ENCODE data around the gene GBE1.

The GBE1 gene

DNA sequence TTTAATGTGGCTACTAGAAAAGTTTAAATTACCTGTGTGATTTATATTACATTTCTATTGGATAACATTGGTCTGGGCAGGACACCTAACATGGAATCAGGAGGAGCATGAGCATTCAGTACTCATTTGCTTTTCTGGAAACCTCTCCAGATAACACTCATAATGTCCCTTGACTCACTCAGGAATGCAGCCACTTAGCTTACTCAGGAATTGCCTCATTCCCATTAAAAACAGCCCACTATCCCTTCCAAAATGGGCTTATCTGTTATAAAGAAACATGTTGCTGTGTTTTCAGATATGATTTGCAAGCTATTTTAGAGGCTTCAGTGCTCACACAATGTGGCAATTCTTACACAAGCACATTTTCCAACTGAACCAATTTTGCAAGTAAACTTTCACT is 17.1 kb downstream of the GBE1 start (continued):
- TF ChIP-seq SETDB1 (IDR thresholded peaks at IDR 0.05; ENCODE audit: insufficient read length, low read length) (peak; percentile 22), GLIS2 (tag by site-specific recombination; IDR thresholded peaks at IDR 0.05) (no peak), ZNF48 (tag by site-specific recombination; IDR thresholded peaks at IDR 0.05) (no peak), ZNF624 (tag by site-specific recombination; IDR thresholded peaks at IDR 0.05) (no peak), MZF1 (tag by site-specific recombination; IDR thresholded peaks at IDR 0.05; ENCODE audit: borderline replicate concordance) (no peak), ZNF394 (tag by site-specific recombination; IDR thresholded peaks at IDR 0.05; ENCODE audit: borderline replicate concordance) (no peak), SCRT2 (tag by site-specific recombination; IDR thresholded peaks at IDR 0.05) (peak; percentile 34; the same call in 1 of the 2 replicates), SP7 (tag by site-specific recombination; IDR thresholded peaks at IDR 0.05) (peak; percentile 21; the same call in 1 of the 2 replicates), ZNF521 (tag by site-specific recombination; IDR thresholded peaks at IDR 0.05) (no peak), ZNF560 (tag by site-specific recombination; IDR thresholded peaks at IDR 0.05; ENCODE audit: borderline replicate concordance) (no peak)
- TF ChIP-seq, protein P1, sequence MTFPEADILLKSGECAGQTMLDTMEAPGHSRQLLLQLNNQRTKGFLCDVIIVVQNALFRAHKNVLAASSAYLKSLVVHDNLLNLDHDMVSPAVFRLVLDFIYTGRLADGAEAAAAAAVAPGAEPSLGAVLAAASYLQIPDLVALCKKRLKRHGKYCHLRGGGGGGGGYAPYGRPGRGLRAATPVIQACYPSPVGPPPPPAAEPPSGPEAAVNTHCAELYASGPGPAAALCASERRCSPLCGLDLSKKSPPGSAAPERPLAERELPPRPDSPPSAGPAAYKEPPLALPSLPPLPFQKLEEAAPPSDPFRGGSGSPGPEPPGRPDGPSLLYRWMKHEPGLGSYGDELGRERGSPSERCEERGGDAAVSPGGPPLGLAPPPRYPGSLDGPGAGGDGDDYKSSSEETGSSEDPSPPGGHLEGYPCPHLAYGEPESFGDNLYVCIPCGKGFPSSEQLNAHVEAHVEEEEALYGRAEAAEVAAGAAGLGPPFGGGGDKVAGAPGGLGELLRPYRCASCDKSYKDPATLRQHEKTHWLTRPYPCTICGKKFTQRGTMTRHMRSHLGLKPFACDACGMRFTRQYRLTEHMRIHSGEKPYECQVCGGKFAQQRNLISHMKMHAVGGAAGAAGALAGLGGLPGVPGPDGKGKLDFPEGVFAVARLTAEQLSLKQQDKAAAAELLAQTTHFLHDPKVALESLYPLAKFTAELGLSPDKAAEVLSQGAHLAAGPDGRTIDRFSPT (tag by site-specific recombination; IDR thresholded peaks at IDR 0.05) = 0 out of 2 replicates have a peak, but pooled peaks have one; percentile 28
- TF ChIP-seq, protein P2, sequence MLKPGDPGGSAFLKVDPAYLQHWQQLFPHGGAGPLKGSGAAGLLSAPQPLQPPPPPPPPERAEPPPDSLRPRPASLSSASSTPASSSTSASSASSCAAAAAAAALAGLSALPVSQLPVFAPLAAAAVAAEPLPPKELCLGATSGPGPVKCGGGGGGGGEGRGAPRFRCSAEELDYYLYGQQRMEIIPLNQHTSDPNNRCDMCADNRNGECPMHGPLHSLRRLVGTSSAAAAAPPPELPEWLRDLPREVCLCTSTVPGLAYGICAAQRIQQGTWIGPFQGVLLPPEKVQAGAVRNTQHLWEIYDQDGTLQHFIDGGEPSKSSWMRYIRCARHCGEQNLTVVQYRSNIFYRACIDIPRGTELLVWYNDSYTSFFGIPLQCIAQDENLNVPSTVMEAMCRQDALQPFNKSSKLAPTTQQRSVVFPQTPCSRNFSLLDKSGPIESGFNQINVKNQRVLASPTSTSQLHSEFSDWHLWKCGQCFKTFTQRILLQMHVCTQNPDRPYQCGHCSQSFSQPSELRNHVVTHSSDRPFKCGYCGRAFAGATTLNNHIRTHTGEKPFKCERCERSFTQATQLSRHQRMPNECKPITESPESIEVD (tag by site-specific recombination; IDR thresholded peaks at IDR 0.05) = peak; percentile 9; the same call in 1 of the 2 replicates
- TF ChIP-seq, protein P3, sequence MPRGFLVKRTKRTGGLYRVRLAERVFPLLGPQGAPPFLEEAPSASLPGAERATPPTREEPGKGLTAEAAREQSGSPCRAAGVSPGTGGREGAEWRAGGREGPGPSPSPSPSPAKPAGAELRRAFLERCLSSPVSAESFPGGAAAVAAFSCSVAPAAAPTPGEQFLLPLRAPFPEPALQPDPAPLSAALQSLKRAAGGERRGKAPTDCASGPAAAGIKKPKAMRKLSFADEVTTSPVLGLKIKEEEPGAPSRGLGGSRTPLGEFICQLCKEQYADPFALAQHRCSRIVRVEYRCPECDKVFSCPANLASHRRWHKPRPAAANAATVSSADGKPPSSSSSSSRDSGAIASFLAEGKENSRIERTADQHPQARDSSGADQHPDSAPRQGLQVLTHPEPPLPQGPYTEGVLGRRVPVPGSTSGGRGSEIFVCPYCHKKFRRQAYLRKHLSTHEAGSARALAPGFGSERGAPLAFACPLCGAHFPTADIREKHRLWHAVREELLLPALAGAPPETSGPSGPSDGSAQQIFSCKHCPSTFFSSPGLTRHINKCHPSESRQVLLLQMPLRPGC (tag by site-specific recombination; IDR thresholded peaks at IDR 0.05) = peak; percentile 76
- TF ChIP-seq, protein P4, sequence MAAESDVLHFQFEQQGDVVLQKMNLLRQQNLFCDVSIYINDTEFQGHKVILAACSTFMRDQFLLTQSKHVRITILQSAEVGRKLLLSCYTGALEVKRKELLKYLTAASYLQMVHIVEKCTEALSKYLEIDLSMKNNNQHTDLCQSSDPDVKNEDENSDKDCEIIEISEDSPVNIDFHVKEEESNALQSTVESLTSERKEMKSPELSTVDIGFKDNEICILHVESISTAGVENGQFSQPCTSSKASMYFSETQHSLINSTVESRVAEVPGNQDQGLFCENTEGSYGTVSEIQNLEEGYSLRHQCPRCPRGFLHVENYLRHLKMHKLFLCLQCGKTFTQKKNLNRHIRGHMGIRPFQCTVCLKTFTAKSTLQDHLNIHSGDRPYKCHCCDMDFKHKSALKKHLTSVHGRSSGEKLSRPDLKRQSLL (tag by site-specific recombination; IDR thresholded peaks at IDR 0.05) = peak; percentile 19; the same call in 1 of the 2 replicates

DNA sequence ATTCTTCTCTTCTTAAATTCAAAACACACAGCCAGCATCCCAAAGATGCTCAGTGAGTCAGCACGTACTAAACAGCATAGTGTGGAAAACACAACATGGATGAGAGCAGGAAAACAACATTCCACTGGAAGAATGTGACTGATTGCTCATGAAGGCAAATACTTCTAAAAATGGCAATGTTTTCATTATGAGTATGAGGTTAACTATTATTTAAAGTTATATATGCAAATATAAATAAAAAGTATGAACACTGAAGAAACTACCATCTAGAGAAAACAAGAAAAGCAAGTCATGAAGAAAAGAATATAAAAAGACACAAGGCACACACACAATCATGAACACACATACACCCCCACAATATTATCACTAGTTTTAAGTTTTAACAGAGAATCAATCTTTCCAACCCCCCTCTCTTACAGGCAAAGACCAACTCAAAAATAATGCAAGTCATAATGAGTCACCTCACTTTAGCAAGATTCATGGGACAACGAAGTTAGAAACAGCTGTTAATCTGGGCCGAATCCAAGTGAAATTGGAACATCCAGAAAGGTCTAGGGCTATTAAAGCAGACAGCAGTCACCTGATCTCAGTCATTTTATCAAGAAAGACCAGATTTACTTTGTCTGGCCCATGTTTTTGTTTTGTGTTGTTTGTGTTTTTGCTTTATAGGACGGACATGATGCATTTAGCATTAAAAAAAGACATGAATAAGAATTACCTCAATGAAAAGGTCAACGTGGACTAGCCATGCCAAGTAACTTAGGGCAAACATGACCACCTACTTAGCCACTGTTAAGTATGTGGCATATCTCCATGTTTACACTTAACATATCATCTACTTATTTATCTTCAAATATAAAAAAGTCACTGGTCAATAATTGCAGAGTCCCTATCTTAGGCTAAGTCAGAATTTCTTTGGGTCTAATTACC is 18.1 kb downstream of the GBE1 start:
- ChIA-PET CTCF (interaction anchor here (1.5 kb wide), 1 partner anchor 12 kb away, joined by 3 read pairs; no protein-coding TSS in a partner anchor), POLR2A (no interaction called here)
- Histone ChIP-seq H3K36me3 (ENCODE audit: control insufficient read depth in 2 of 2, insufficient read depth in 1 of 2, low read length in 2 of 2) (no peaks in the 10 kb centered on the region), H3K9me3 (ENCODE audit: control insufficient read depth, insufficient read depth, low read depth, low read length) (no peaks in the 10 kb centered on the region), H3K27ac (ENCODE audit: extremely low read depth, low read depth, low read length) (no peak overlapping the region), H3K4me3 (ENCODE audit: low read depth, low read length) (no peak overlapping the region), H3K4me1 (ENCODE audit: control insufficient read depth, insufficient read depth, low read length) (no peaks in the 10 kb centered on the region)
- TF ChIP-seq ZNF777 (tag by site-specific recombination; IDR thresholded peaks at IDR 0.05; ENCODE audit: borderline replicate concordance) (no peak), ZNF155 (tag by site-specific recombination; IDR thresholded peaks at IDR 0.05) (no peak), PRDM1 (tag by site-specific recombination; IDR thresholded peaks at IDR 0.05) (no peak)
- TF ChIP-seq, protein P5, sequence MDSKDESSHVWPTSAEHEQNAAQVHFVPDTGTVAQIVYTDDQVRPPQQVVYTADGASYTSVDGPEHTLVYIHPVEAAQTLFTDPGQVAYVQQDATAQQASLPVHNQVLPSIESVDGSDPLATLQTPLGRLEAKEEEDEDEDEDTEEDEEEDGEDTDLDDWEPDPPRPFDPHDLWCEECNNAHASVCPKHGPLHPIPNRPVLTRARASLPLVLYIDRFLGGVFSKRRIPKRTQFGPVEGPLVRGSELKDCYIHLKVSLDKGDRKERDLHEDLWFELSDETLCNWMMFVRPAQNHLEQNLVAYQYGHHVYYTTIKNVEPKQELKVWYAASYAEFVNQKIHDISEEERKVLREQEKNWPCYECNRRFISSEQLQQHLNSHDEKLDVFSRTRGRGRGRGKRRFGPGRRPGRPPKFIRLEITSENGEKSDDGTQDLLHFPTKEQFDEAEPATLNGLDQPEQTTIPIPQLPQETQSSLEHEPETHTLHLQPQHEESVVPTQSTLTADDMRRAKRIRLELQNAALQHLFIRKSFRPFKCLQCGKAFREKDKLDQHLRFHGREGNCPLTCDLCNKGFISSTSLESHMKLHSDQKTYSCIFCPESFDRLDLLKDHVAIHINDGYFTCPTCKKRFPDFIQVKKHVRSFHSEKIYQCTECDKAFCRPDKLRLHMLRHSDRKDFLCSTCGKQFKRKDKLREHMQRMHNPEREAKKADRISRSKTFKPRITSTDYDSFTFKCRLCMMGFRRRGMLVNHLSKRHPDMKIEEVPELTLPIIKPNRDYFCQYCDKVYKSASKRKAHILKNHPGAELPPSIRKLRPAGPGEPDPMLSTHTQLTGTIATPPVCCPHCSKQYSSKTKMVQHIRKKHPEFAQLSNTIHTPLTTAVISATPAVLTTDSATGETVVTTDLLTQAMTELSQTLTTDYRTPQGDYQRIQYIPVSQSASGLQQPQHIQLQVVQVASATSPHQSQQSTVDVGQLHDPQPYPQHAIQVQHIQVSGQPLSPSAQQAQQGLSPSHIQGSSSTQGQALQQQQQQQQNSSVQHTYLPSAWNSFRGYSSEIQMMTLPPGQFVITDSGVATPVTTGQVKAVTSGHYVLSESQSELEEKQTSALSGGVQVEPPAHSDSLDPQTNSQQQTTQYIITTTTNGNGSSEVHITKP (tag by site-specific recombination; IDR thresholded peaks at IDR 0.05) = peak; percentile 15; the same call in 1 of the 2 replicates
